Activated effector memory CD4-positive, alpha-beta T cell treated with anti-CD3 and anti-CD28 coated beads, Interleukin-2, amount 50 U/mL, for 16 hours (primary cell): Measurements from ENCODE around the gene DENND2C.
"Not testable (repeated sequence)": the region's sequence is repeated elsewhere in the genome, so short reads cannot be mapped to it uniquely, and the experiment has no call there.

ENCODE experiments used
- DNase-seq: peaks from one replicate; pipeline ENCODE4 v3.0.0-alpha.2; 2020

Gene DENND2C

GRCh38 chr1:114594046-114594445, 75.8 kb downstream of the DENND2C start:
- no peak for DNase-seq

- no peak for DNase-seq
These were observed 80.7 kb downstream of the DENND2C start for GRCh38 chr1:114589122-114589521.

DNA sequence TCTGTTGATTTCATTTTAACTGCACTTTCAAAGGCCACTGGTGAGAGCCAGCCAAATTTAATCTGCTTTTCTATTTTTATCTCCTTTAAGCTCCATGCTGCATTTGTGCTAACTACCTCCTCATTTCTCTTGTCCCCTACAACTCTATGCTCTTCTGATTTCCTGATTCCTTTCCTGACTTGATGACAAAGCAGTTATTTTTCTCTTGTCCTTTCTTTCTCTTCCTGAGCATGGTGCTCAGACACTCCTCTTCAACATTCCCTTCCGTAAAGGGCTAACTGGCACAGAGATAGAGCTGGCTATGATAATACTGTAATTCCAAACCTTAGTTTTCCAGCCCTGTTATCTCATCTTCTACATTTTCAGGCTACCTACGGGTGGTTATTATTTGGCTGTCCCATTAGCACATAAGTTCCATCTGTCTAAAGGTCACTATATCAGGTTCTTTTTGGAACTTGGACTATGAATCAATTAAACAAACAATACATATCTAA, 81.6 kb downstream of the DENND2C start:
- no peak for DNase-seq

DNA sequence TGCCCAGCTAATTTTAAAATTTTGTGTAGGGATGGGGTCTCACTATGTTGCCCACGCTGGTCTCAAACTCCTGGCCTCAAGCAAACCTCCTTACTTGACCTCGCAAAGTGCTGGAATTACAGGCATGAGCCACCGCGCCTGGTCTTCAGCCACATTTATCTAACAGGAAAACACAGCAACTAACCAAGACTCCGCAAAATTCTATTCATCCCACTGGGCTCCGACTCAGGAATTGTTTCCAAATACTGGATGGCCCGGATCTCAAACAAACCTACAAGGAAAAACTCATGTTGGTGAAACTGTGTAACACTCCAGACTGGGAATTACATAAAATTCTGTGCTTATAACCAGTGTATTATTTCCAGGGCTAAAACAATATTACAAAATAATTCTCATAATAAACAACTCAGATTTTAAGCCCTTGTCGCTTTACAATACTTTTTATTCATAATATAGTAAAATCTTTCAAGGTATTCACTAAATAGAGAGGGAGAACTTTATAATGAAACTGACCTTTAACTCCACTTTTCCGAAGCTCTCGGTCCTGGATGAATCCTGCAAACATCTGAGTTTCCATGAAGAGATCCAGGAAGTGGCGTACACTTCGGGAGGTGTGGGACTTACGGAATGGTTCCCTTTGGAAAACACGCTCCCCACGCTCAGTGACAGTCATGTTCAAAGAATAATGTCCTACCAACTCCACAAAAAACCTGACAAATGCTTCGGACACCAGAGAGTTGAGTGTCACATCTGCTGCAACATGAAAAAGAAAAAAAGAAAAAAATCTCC, 82.5 kb downstream of the DENND2C start:
- DNase-seq, result no peak

- no peak for DNase-seq
These were observed 83.3 kb downstream of the DENND2C start for GRCh38 chr1:114586513-114587047.

DNA sequence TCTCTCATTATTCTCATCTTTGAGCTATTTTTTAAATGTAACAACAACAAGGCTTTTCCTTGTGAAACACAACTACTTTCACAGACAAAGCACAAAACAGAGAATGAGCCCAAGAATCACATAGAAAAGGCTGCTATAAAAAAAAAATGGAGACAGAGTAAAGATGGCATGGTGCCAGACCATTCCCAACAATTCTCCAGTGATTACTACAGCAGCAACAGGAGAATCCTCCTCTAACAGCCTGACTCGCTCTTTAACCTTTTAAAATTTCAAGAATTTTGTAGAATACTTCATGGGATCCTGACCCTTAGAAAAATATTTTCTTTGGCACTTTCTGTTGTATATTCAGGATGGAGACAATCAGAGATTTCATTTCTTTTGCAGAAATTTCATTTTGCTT, 84.6 kb downstream of the DENND2C start:
- DNase-seq, result no peak

DNA sequence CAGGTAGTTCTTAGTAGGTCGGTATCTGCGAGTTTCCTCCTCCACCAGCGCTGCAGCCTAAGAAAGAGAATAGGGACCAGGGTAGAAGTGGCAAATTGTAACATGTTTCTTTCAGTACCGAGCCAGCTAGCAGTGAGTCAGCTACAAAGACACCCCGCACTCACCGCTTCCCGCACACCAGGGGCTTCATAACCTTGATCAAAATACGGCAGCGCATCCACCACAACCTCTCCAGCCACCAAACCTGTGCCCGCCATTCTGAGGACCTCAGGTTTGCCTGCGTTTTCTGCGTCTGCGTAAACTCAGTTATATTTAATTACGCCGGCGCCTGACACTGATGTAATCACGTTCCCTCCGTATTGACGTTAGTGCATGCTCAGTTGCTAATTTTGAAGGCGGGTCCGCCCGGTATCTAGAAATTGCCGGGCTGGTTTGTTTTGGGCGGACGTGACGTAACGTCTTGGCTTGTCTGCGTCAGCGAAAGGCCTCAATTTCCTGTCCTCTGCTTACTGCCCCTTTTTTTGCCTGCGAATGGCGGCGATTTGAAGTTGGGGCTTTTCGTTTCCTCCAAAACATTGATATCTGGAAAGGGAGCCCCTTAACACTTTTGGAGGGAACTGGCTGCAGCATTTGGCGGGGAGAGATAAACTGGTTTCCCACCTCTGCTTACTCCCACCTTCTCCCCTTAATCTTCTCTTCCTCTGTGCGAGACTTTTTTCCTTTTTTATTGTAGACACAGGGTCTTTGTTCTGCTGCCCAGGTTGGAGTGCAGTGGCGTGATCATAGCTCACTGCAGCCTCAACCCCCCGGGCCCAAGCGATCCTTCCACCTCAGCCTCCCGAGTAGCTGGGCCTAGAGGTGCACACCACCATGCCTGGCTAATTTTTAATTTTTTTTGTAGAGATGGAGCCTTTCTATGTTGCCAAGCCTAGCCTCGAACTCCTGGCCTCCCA, 88.2 kb downstream of the DENND2C start, which contains the start of gene BCAS2:
Gene BCAS2 (minus strand): TSS at position 281 of the 953 bp plus-strand sequence. CDS start 24 bp downstream, at position 257.
- DNase-seq, result peak; percentile 98

DNA sequence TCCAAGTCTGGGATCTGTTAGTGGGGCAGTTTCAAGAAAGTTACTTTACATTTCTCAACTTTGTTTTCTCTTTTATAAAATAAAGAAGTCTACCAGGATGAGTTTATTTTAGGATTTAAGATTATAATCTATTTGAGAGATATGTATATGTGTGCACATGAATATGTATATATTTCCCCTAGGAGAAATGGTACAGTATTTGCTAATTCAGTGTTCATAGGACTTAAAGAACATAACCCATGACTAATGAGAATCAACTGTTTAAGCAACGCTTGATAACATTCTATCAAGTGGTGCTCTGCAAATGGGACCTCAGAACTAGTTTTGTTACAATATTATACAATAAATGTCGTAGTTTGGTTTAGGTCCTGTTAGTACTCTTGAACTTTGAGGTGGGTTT, 95.5 kb downstream of the DENND2C start:
- DNase-seq, result no peak

DNA sequence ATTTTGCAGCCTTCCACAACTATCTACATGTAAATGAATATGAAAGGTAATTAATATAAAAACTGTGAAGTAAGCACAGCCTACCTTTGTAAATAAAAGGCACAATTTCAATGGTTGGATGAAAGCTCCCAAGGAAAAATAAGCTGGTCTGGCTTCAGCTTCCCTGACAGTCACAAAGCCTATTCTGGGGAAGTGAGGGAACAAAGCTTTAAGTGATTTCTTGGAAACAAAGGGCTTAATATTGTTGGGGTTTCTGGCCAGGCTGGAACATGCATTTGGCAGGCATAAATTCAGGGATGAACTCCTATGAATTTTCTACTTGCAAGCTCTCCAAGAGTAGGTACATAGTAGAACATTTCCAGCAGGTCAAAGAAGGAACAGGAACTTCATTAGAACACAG, 105.7 kb downstream of the DENND2C start:
- DNase-seq, result no peak

DNA sequence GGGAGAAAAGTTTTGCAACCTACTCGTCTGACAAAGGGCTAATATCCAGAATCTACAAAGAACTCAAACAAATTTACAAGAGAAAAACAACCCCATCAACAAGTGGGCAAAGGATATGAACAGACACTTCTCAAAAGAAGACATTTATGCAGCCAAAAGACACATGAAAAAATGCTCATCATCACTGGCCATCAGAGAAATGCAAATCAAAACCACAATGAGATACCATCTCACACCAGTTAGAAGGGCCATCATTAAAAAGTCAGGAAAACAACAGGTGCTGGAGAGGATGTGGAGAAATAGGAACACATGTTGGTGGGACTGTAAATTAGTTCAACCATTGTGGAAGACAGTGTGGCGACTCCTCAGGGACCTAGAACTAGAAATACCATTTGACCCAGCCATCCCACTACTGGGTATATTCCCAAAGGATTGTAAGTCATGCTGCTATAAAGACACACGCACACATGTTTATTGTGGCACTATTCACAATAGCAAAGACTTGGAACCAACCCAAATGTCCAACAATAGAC, 106.8 kb downstream of the DENND2C start:
- not testable (repeated sequence) for DNase-seq

DNA sequence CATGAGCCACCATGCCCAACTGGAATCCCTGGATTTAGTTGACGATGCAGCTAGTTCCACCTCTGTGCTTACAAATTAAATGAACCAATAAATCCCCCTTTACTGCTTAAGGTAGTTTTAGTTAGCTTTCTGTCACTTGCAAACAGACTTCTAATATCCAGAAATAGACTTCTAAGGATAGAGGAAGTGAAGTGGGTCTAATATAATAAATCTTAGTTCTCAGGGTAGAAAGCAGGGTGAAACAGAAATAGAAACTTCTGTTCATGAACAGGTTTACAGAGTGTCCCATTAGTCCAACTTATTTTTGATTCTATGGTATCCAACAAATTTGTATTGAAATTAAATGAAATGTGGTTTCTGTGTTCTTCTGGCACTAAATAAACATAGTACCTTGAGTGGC, 108.5 kb downstream of the DENND2C start:
- DNase-seq, result no peak

- no peak for DNase-seq
These were observed 110.5 kb downstream of the DENND2C start for GRCh38 chr1:114559356-114559755.

- DNase-seq, result no peak
These were observed 111.3 kb downstream of the DENND2C start for GRCh38 chr1:114558544-114558943.

DNA sequence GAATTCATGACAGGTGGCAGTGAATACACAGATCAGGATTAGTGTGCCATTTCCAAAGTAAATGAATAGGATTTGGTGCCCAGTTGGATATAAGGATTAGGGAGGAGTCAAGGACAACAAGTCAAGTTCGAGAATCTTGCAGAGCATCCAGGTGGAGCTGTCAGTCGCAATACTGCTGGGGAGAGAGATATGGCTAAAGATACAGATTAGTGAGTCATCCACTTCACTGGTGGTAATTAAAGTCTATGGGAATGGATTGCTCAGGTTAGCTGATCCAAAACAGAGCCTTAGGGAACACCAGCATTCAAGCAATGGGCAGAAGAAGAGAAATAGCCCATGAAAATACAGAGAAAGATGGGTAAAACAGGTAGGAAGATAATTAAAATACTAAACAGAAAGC, 115.3 kb downstream of the DENND2C start:
- DNase-seq, result no peak

GRCh38 chr1:114552106-114552639, 117.7 kb downstream of the DENND2C start:
- no peak for DNase-seq

- DNase-seq, result no peak
These were observed 118.4 kb downstream of the DENND2C start for GRCh38 chr1:114551400-114551799.

- no peak for DNase-seq
These were observed 119.5 kb downstream of the DENND2C start for GRCh38 chr1:114550336-114550735.

- no peak for DNase-seq
These were observed 120.7 kb downstream of the DENND2C start for GRCh38 chr1:114549137-114549536.

GRCh38 chr1:114547076-114547475, 122.8 kb downstream of the DENND2C start:
- no peak for DNase-seq

DNA sequence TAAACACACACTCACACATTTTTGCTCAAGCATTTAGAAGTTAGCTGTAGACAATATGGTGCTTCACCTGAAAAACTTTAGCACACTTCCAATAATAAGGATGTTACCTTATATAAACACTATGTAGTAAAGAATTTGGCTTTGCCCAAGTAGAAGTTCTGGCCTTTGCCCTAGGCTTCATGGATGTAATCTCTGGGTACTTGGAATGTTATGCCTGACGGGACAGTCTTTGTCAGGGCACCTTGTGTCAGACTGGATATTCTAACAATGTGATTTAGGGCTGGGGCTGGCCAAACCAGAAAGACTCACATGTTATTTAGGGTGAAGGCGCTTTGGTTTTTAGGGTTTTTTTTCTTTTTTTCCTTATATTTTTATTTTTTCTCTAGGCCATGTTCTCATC, 124.1 kb downstream of the DENND2C start:
- DNase-seq, result no peak

GRCh38 chr1:114545315-114545714, 124.5 kb downstream of the DENND2C start:
- DNase-seq, result no peak

- no peak for DNase-seq
These were observed 129.0 kb downstream of the DENND2C start for GRCh38 chr1:114540821-114541220.

DNA sequence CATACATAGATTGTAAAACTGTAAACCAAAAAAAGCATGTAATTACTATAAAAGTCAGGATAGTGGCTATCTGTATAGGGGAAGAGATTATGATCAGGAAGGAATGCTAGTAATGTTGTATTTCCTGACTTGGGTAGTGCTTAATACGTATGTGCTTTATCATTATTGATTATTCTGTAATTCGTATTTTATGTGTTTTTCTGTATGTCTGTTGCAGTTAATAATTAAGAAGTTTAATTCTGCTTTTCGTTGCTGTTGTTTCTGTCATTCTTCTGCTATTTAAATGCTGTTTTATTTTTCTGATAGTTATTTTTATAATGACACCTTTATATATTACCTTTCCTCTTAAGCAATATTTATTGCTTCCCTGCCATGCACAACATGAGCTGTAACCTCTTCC, 129.6 kb downstream of the DENND2C start:
- DNase-seq, result no peak
